ENCODE measurements around the gene MSRB3.

GRCh38 chr12:65508276-65509035 lies 230.0 kb downstream of the MSRB3 start:
- TF ChIP-seq CTCF (IDR thresholded peaks at IDR 0.05) (no peak), EZH2 (IDR thresholded peaks at IDR 0.05; ENCODE audit: borderline replicate concordance, insufficient read depth, low read depth, low read length, poor library complexity, severe bottlenecking) (no peak)

Measured in B cell (primary cell).